ENCODE results near the gene ANKRD33B.
"Not testable (repeated sequence)": the region's sequence is repeated elsewhere in the genome, so short reads cannot be mapped to it uniquely, and the experiment has no call there.

DNA sequence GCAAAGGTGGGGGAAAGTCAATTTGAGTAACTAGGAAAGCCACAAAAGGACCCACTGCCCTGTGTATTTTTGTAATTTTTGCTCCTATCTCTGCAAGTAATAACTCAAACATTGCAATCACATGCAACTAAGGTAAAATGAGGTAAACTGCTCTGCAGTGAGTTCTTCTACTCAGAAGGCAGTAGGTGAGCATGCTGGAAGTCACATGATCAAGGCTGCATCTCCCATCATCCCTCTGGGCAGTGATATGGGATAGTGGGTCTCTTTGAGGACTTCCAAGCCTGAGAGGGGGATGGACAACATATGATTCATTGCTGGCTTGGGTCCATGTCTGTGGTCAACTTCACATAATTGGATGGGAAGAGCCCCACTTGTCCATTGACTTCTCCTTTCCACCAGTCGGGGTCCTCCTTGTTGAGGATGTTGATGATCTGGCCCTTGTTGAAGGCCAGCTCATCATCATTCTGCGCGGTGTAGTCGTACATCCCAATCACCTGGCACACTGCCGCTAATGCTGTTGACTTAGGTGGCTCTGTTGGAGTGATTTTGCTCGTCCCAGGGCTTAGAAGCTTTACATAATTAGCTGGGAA, 100.4 kb downstream of the ANKRD33B start:
- not testable (repeated sequence) for TF ChIP-seq ZNF274 (IDR thresholded peaks at IDR 0.05; ENCODE audit: low read depth, low read length); YY1 (IDR thresholded peaks at IDR 0.05; ENCODE audit: insufficient read depth, insufficient read length); SUZ12 (IDR thresholded peaks at IDR 0.05; ENCODE audit: extremely low read depth, insufficient read depth, insufficient read length)

All from NT2/D1 (cell line).